ENCODE data around the gene TTC7B.
"Not testable (repeated sequence)": the region's sequence is repeated elsewhere in the genome, so short reads cannot be mapped to it uniquely, and the experiment has no call there.

Gene TTC7B

GRCh38 chr14:90842726-90843125 lies 26.5 kb upstream of the TTC7B start:
- no peak overlapping the region for H3K23ac ChIP-seq (ENCODE audit: low read depth, low read length, poor library complexity)
- no peak overlapping the region for H3K4me3 ChIP-seq (ENCODE audit: low read length in 2 of 2)
- no peak overlapping the region for H3K18ac ChIP-seq (ENCODE audit: low read length)
- no peak overlapping the region for H2BK5ac ChIP-seq (ENCODE audit: low read length)
- no peak overlapping the region for H2BK15ac ChIP-seq (ENCODE audit: low read length)
- no peak overlapping the region for H2AFZ ChIP-seq (ENCODE audit: low read length)
- no peak overlapping the region for H2BK12ac ChIP-seq (ENCODE audit: low read length)
- no peaks in the 10 kb centered on the region for H3K9me3 ChIP-seq (replicated peaks in 1 of 2; ENCODE audit: control insufficient read depth in 2 of 2, insufficient read depth in 1 of 2, low read depth in 1 of 2, low read length in 2 of 2)
- no peaks in the 10 kb centered on the region for H3K36me3 ChIP-seq (replicated peaks in 1 of 2; ENCODE audit: control insufficient read depth in 2 of 2, insufficient read depth in 2 of 2, low read length in 2 of 2)
- no peak overlapping the region for H2BK120ac ChIP-seq (ENCODE audit: low read depth, low read length)
- no peak overlapping the region for H3K14ac ChIP-seq (ENCODE audit: low read length)
- no peak overlapping the region for H3K9ac ChIP-seq (ENCODE audit: low read depth, low read length, poor library complexity)
- no peak overlapping the region for H4K91ac ChIP-seq (ENCODE audit: low read depth, low read length, poor library complexity)
- H2AK5ac ChIP-seq (ENCODE audit: low read depth, low read length), result no peak overlapping the region
- H3K4ac ChIP-seq (ENCODE audit: low read length), result no peak overlapping the region
- H3K4me1 ChIP-seq (ENCODE audit: control insufficient read depth in 2 of 2, insufficient read depth in 1 of 2, low read depth in 1 of 2, low read length in 2 of 2), result peaks cover 0 to 4% of the 10 kb centered on the region in 2 donors
- H4K8ac ChIP-seq (ENCODE audit: low read depth, low read length), result no peak overlapping the region
- no peak for DNase-seq (ENCODE audit: low spot score)
- no peak overlapping the region for H3K4me2 ChIP-seq (ENCODE audit: insufficient read depth, low read length, poor library complexity, severe bottlenecking)
- H3K27ac ChIP-seq (replicated peaks; ENCODE audit: low read length), result no peak overlapping the region
- no peaks in the 10 kb centered on the region for H3K27me3 ChIP-seq (ENCODE audit: control insufficient read depth in 3 of 3, insufficient read depth in 3 of 3, low read depth in 1 of 3, low read length in 3 of 3)
- no peaks in the 10 kb centered on the region for H3K79me1 ChIP-seq (ENCODE audit: low read depth, low read length)
- no CpG with 5 or more reads among the region's 6 CpGs for WGBS, 2 donors (ENCODE audit: extremely low coverage in 2 of 2, insufficient read length in 2 of 2, insufficient replicate concordance in 1 of 2)

- H3K4me3 ChIP-seq (ENCODE audit: low read length in 2 of 2); H4K8ac ChIP-seq (ENCODE audit: low read depth, low read length); H2AFZ ChIP-seq (ENCODE audit: low read length); H3K23ac ChIP-seq (ENCODE audit: low read depth, low read length, poor library complexity); H2BK5ac ChIP-seq (ENCODE audit: low read length); H3K27ac ChIP-seq (replicated peaks; ENCODE audit: low read length); H3K4me1 ChIP-seq (ENCODE audit: control insufficient read depth in 2 of 2, insufficient read depth in 1 of 2, low read depth in 1 of 2, low read length in 2 of 2); H2BK15ac ChIP-seq (ENCODE audit: low read length); H2AK5ac ChIP-seq (ENCODE audit: low read depth, low read length); H3K18ac ChIP-seq (ENCODE audit: low read length); H3K9me3 ChIP-seq (replicated peaks in 1 of 2; ENCODE audit: control insufficient read depth in 2 of 2, insufficient read depth in 1 of 2, low read depth in 1 of 2, low read length in 2 of 2); H3K79me1 ChIP-seq (ENCODE audit: low read depth, low read length); H3K4me2 ChIP-seq (ENCODE audit: insufficient read depth, low read length, poor library complexity, severe bottlenecking); H2BK12ac ChIP-seq (ENCODE audit: low read length); H3K27me3 ChIP-seq (ENCODE audit: control insufficient read depth in 3 of 3, insufficient read depth in 3 of 3, low read depth in 1 of 3, low read length in 3 of 3); DNase-seq (ENCODE audit: low spot score); H3K14ac ChIP-seq (ENCODE audit: low read length); H3K9ac ChIP-seq (ENCODE audit: low read depth, low read length, poor library complexity); H3K36me3 ChIP-seq (replicated peaks in 1 of 2; ENCODE audit: control insufficient read depth in 2 of 2, insufficient read depth in 2 of 2, low read length in 2 of 2); H3K4ac ChIP-seq (ENCODE audit: low read length); H2BK120ac ChIP-seq (ENCODE audit: low read depth, low read length); H4K91ac ChIP-seq (ENCODE audit: low read depth, low read length, poor library complexity): not testable (repeated sequence)
- no CpG with 5 or more reads among the region's 4 CpGs for WGBS, 2 donors (ENCODE audit: extremely low coverage in 2 of 2, insufficient read length in 2 of 2, insufficient replicate concordance in 1 of 2)
Measured at GRCh38 chr14:90840667-90841066, 24.4 kb upstream of the TTC7B start.

- Histone ChIP-seq H3K4me1 (ENCODE audit: control insufficient read depth in 2 of 2, insufficient read depth in 1 of 2, low read depth in 1 of 2, low read length in 2 of 2) (peaks cover 0 to 4% of the 10 kb centered on the region in 2 donors), H3K23ac (ENCODE audit: low read depth, low read length, poor library complexity) (no peak overlapping the region), H2AK5ac (ENCODE audit: low read depth, low read length) (no peak overlapping the region), H3K4ac (ENCODE audit: low read length) (no peak overlapping the region), H3K4me2 (ENCODE audit: insufficient read depth, low read length, poor library complexity, severe bottlenecking) (no peak overlapping the region), H4K91ac (ENCODE audit: low read depth, low read length, poor library complexity) (no peak overlapping the region), H3K79me1 (ENCODE audit: low read depth, low read length) (no peaks in the 10 kb centered on the region), H2BK120ac (ENCODE audit: low read depth, low read length) (no peak overlapping the region), H2BK15ac (ENCODE audit: low read length) (no peak overlapping the region), H3K36me3 (replicated peaks in 1 of 2; ENCODE audit: control insufficient read depth in 2 of 2, insufficient read depth in 2 of 2, low read length in 2 of 2) (no peaks in the 10 kb centered on the region), H2AFZ (ENCODE audit: low read length) (no peak overlapping the region), H3K9me3 (replicated peaks in 1 of 2; ENCODE audit: control insufficient read depth in 2 of 2, insufficient read depth in 1 of 2, low read depth in 1 of 2, low read length in 2 of 2) (no peaks in the 10 kb centered on the region), H3K14ac (ENCODE audit: low read length) (no peak overlapping the region), H3K4me3 (ENCODE audit: low read length in 2 of 2) (no peak overlapping the region), H2BK12ac (ENCODE audit: low read length) (no peak overlapping the region), H3K27me3 (ENCODE audit: control insufficient read depth in 3 of 3, insufficient read depth in 3 of 3, low read depth in 1 of 3, low read length in 3 of 3) (no peaks in the 10 kb centered on the region), H2BK5ac (ENCODE audit: low read length) (no peak overlapping the region), H3K27ac (replicated peaks; ENCODE audit: low read length) (no peak overlapping the region), H4K8ac (ENCODE audit: low read depth, low read length) (no peak overlapping the region), H3K9ac (ENCODE audit: low read depth, low read length, poor library complexity) (no peak overlapping the region), H3K18ac (ENCODE audit: low read length) (no peak overlapping the region)
- no CpG with 5 or more reads among the region's 3 CpGs for WGBS, 2 donors (ENCODE audit: extremely low coverage in 2 of 2, insufficient read length in 2 of 2, insufficient replicate concordance in 1 of 2)
- no peak for DNase-seq (ENCODE audit: low spot score)
Measured at GRCh38 chr14:90839889-90840266, 23.6 kb upstream of the TTC7B start.

GRCh38 chr14:90839024-90839888 lies 23.0 kb upstream of the TTC7B start:
- peaks cover 0 to 4% of the 10 kb centered on the region in 2 donors for H3K4me1 ChIP-seq (ENCODE audit: control insufficient read depth in 2 of 2, insufficient read depth in 1 of 2, low read depth in 1 of 2, low read length in 2 of 2)
- H3K4me3 ChIP-seq (ENCODE audit: low read length in 2 of 2), result no peak overlapping the region
- no CpG with 5 or more reads among the region's 10 CpGs for WGBS, 2 donors (ENCODE audit: extremely low coverage in 2 of 2, insufficient read length in 2 of 2, insufficient replicate concordance in 1 of 2)
- no peak overlapping the region for H3K9ac ChIP-seq (ENCODE audit: low read depth, low read length, poor library complexity)
- H2AFZ ChIP-seq (ENCODE audit: low read length), result peak overlapping the region; percentile 79
- no peak overlapping the region for H2BK5ac ChIP-seq (ENCODE audit: low read length)
- H3K23ac ChIP-seq (ENCODE audit: low read depth, low read length, poor library complexity), result no peak overlapping the region
- H2BK120ac ChIP-seq (ENCODE audit: low read depth, low read length), result no peak overlapping the region
- H3K27ac ChIP-seq (replicated peaks; ENCODE audit: low read length), result no peak overlapping the region
- no peaks in the 10 kb centered on the region for H3K79me1 ChIP-seq (ENCODE audit: low read depth, low read length)
- H2BK12ac ChIP-seq (ENCODE audit: low read length), result no peak overlapping the region
- H3K4ac ChIP-seq (ENCODE audit: low read length), result no peak overlapping the region
- H3K18ac ChIP-seq (ENCODE audit: low read length), result no peak overlapping the region
- H3K14ac ChIP-seq (ENCODE audit: low read length), result no peak overlapping the region
- H3K9me3 ChIP-seq (replicated peaks in 1 of 2; ENCODE audit: control insufficient read depth in 2 of 2, insufficient read depth in 1 of 2, low read depth in 1 of 2, low read length in 2 of 2), result no peaks in the 10 kb centered on the region
- H3K36me3 ChIP-seq (replicated peaks in 1 of 2; ENCODE audit: control insufficient read depth in 2 of 2, insufficient read depth in 2 of 2, low read length in 2 of 2), result no peaks in the 10 kb centered on the region
- no peak overlapping the region for H2AK5ac ChIP-seq (ENCODE audit: low read depth, low read length)
- no peaks in the 10 kb centered on the region for H3K27me3 ChIP-seq (ENCODE audit: control insufficient read depth in 3 of 3, insufficient read depth in 3 of 3, low read depth in 1 of 3, low read length in 3 of 3)
- no peak overlapping the region for H3K4me2 ChIP-seq (ENCODE audit: insufficient read depth, low read length, poor library complexity, severe bottlenecking)
- no peak overlapping the region for H4K91ac ChIP-seq (ENCODE audit: low read depth, low read length, poor library complexity)
- no peak overlapping the region for H2BK15ac ChIP-seq (ENCODE audit: low read length)
- no peak overlapping the region for H4K8ac ChIP-seq (ENCODE audit: low read depth, low read length)
- no peak for DNase-seq (ENCODE audit: low spot score)
